Caco-2 (cell line): Measurements from ENCODE around the gene ANTXR2. TPM values are rescaled to one million over a fixed set of nuclear protein-coding genes. Genes with fewer than 3 reads are reported as not detected.

Source experiments
- BruUV-seq: library from RNA; stranded (reverse); fragments of 400-500 nt; replicated peaks from 2 replicates; lab custom pipeline; 2021; lab: Mats Ljungman, UMichigan
- CTCF ChIA-PET: fragments of 300-600 bp; sonication (Branson Sonifier 250); formaldehyde crosslinking; loops from one replicate; lab custom pipeline; 2022; ENCODE audit warnings: antibody characterized with exemption; lab: Charles Lee
- POLR2A ChIA-PET: fragments of 300-600 bp; sonication (Branson Sonifier 250); formaldehyde crosslinking; loops from one replicate; lab custom pipeline; 2022; ENCODE audit warnings: antibody characterized with exemption; lab: Charles Lee
- DNase-seq, 2 experiments: peaks; one replicate each; pipeline versions ENCODE4 v3.0.0 to v3.0.0-alpha.2; 2020 to 2022
- H3K27me3 ChIP-seq: replicated peaks from 2 replicates; pipeline ENCODE4 v1.6.0; 2011; ENCODE audit warnings: low read length; ENCODE audit not compliant: control insufficient read depth, insufficient read depth
- H3K36me3 ChIP-seq: 2 replicates; pipeline ENCODE4 v1.5.1; 2011; ENCODE audit warnings: low read length; ENCODE audit not compliant: control insufficient read depth, insufficient read depth
- H3K4me1 ChIP-seq: fragments of 250-450 bp; sonication (Bioruptor Pico); 2 replicates; pipeline ENCODE4 v1.5.1; 2020; ENCODE audit warnings: mild to moderate bottlenecking
- H3K4me3 ChIP-seq: 2 replicates; pipeline ENCODE4 v1.5.1; 2011; ENCODE audit warnings: low read depth, mild to moderate bottlenecking, control low read depth, low read length
- H3K9me3 ChIP-seq: fragments of 250-450 bp; sonication (Bioruptor Pico); 2 replicates; pipeline ENCODE4 v1.5.1; 2020; ENCODE audit warnings: mild to moderate bottlenecking, moderate library complexity
- H3K27ac Mint-ChIP-seq: one replicate; pipeline ENCODE4 v1.8.0; 2022; ENCODE audit warnings: mixed read lengths; ENCODE audit not compliant: unreplicated experiment
- H3K27me3 Mint-ChIP-seq: one replicate; pipeline ENCODE4 v1.8.0; 2022; ENCODE audit warnings: mixed read lengths; ENCODE audit not compliant: insufficient read depth, unreplicated experiment
- H3K36me3 Mint-ChIP-seq: one replicate; pipeline ENCODE4 v1.8.0; 2022; ENCODE audit warnings: mild to moderate bottlenecking, mixed read lengths; ENCODE audit not compliant: insufficient read depth, unreplicated experiment
- H3K4me1 Mint-ChIP-seq: one replicate; pipeline ENCODE4 v1.8.0; 2022; ENCODE audit warnings: low read depth, mixed read lengths; ENCODE audit not compliant: unreplicated experiment
- H3K4me3 Mint-ChIP-seq: one replicate; pipeline ENCODE4 v1.8.0; 2022; ENCODE audit warnings: mild to moderate bottlenecking, moderate library complexity, mixed read lengths; ENCODE audit not compliant: unreplicated experiment
- H3K9me3 Mint-ChIP-seq: one replicate; pipeline ENCODE4 v1.8.0; 2022; ENCODE audit warnings: mixed read lengths; ENCODE audit not compliant: unreplicated experiment
- CTCF ChIP-seq, 2 experiments: fragments of 200-600 bp in 1 of 2; IDR thresholded peaks; 1 replicate in 1 of 2; 2 replicates in 1 of 2; pipeline versions ENCODE4 v1.5.1 to v1.8.0; 2011 to 2022; ENCODE audit warnings: antibody characterized with exemption in 1 of 2, control low read depth in 1 of 2, inconsistent platforms in 1 of 2, low read depth in 1 of 2, low read length in 1 of 2, mild to moderate bottlenecking in 1 of 2, moderate library complexity in 1 of 2; ENCODE audit not compliant: insufficient read depth in 1 of 2, severe bottlenecking in 1 of 2, unreplicated experiment in 1 of 2
- intact Hi-C: fragments of 100-400 bp; cut with micrococcal nuclease; formaldehyde crosslinking; loops from one replicate; pipeline ENCODE4 v1.10.0; 2022; ENCODE audit not compliant: unreplicated experiment
- total RNA-seq: library from RNA; stranded (reverse); gene quantifications from 2 replicates; pipeline ENCODE4 v1.2.3, GENCODE V29; 2022

The ANTXR2 gene
- total RNA-seq, 1 experiment from 2014 or later, result 1.4 TPM

DNA sequence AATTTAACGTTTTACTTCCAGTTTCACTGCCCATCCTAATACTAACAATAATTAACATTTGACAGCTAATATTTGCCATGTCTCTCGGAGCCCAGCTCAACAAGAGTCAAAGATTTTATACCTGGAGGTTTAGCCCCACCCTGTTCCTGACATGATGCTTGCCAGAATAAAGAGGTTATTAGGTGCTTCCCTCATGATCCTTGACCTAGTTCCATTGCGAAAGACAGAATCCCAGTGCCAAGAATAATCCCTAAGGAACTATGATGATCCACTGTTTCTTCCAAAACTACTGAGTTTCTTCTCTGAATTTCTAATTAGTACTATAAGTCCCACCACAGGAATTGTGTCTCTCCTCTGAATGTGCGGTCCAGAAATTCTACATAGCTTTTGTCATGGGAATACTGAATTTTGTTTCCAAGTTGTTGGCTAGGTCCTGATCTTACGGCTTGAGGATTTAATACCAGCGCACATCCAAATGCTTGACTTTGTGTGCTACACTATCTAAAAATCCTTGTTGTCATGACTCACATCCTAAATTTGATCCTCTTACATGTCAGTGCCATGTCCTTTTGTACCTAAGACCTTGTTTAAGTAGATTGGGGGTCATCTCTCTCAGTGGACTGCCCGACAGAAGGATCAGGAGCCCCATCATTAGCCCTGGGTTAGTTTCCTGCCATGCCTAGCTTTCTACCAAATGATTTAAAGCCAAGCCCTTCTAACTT is 23.1 kb downstream of the ANTXR2 start:
- TF ChIP-seq CTCF (IDR thresholded peaks at IDR 0.05; ENCODE audit: insufficient read depth in 1 of 2, low read depth in 1 of 2, low read length in 1 of 2, severe bottlenecking in 1 of 2, unreplicated experiment in 1 of 2), result no peak
- POLR2A ChIA-PET, result no interaction called here
- no peaks in the 10 kb centered on the region for H3K4me1 ChIP-seq
- H3K36me3 Mint-ChIP-seq, result no peaks in the 10 kb centered on the region
- DNase-seq, result no peak
- intact Hi-C loops, result no loop called here
- H3K4me1 Mint-ChIP-seq, result no peaks in the 10 kb centered on the region
- no peak overlapping the region for H3K27ac Mint-ChIP-seq
- H3K27me3 ChIP-seq, result no peaks in the 10 kb centered on the region
- no peak overlapping the region for H3K4me3 Mint-ChIP-seq
- H3K27me3 Mint-ChIP-seq, result no peaks in the 10 kb centered on the region
- no peaks in the 10 kb centered on the region for H3K9me3 ChIP-seq
- CTCF ChIA-PET, result no interaction called here
- H3K9me3 Mint-ChIP-seq, result no peaks in the 10 kb centered on the region
- H3K4me3 ChIP-seq, result no peak overlapping the region
- H3K36me3 ChIP-seq, result no peaks in the 10 kb centered on the region
- BruUV-seq, result no TSS peak

GRCh38 chr4:80049402-80049801 is 23.6 kb downstream of the ANTXR2 start:
- no peak overlapping the region for H3K4me3 Mint-ChIP-seq
- Histone ChIP-seq H3K36me3 (no peaks in the 10 kb centered on the region), H3K4me1 (no peaks in the 10 kb centered on the region), H3K4me3 (no peak overlapping the region), H3K9me3 (no peaks in the 10 kb centered on the region), H3K27me3 (no peaks in the 10 kb centered on the region)
- intact Hi-C loops, result no loop called here
- no peak overlapping the region for H3K27ac Mint-ChIP-seq
- H3K4me1 Mint-ChIP-seq, result no peaks in the 10 kb centered on the region
- POLR2A ChIA-PET, result no interaction called here
- BruUV-seq, result no TSS peak
- no peak for TF ChIP-seq CTCF (IDR thresholded peaks at IDR 0.05; ENCODE audit: insufficient read depth in 1 of 2, low read depth in 1 of 2, low read length in 1 of 2, severe bottlenecking in 1 of 2, unreplicated experiment in 1 of 2)
- DNase-seq, result no peak
- H3K36me3 Mint-ChIP-seq, result no peaks in the 10 kb centered on the region
- no peaks in the 10 kb centered on the region for H3K9me3 Mint-ChIP-seq
- CTCF ChIA-PET, result no interaction called here
- no peaks in the 10 kb centered on the region for H3K27me3 Mint-ChIP-seq

- Mint-ChIP-seq H3K36me3 (no peaks in the 10 kb centered on the region), H3K27me3 (no peaks in the 10 kb centered on the region), H3K4me1 (no peaks in the 10 kb centered on the region), H3K27ac (no peak overlapping the region), H3K4me3 (no peak overlapping the region), H3K9me3 (no peaks in the 10 kb centered on the region)
- ChIA-PET POLR2A (no interaction called here), CTCF (no interaction called here)
- H3K4me3 ChIP-seq, result no peak overlapping the region
- H3K36me3 ChIP-seq, result no peaks in the 10 kb centered on the region
- no peak for TF ChIP-seq CTCF (IDR thresholded peaks at IDR 0.05; ENCODE audit: insufficient read depth in 1 of 2, low read depth in 1 of 2, low read length in 1 of 2, severe bottlenecking in 1 of 2, unreplicated experiment in 1 of 2)
- H3K27me3 ChIP-seq, result no peaks in the 10 kb centered on the region
- DNase-seq, result no peak
- no peaks in the 10 kb centered on the region for H3K9me3 ChIP-seq
- no peaks in the 10 kb centered on the region for H3K4me1 ChIP-seq
- intact Hi-C loops, result no loop called here
- BruUV-seq, result no TSS peak
Observed at GRCh38 chr4:80045786-80046185, 27.2 kb downstream of the ANTXR2 start.
